Measurements from ENCODE around the gene TMC8. TPM values are rescaled to one million over a fixed set of nuclear protein-coding genes. Genes with fewer than 3 reads are reported as not detected.

Gene TMC8
- total RNA-seq, 4 donors from 2014 or later, result 1.3 to 5.3 (median 2.3) TPM

Other genes starting within 250 kb of the TMC8 start
- 10 to 100 TPM; 21.4 to 31.6 (median 29.0) TPM for gene TNRC6C, start 172.1 kb upstream of the TMC8 start, total RNA-seq
- gene TMC6, start 2.0 kb upstream of the TMC8 start, total RNA-seq, result 10 to 100 TPM; 14.4 to 21.4 (median 18.5) TPM
- not detected for gene C17orf99, start 15.6 kb downstream of the TMC8 start, total RNA-seq
- gene SYNGR2, start 37.8 kb downstream of the TMC8 start, total RNA-seq, result 100 to 1,000 TPM in 2 of 4 donors, 10 to 100 TPM in 2; 63.1 to 164 (median 124) TPM
- 10 to 100 TPM in 2 of 4 donors, 1 to 10 TPM in 2; 7.9 to 22.1 (median 14.5) TPM for gene TK1, start 56.3 kb downstream of the TMC8 start, total RNA-seq
- 10 to 100 TPM; 15.7 to 44.3 (median 25.4) TPM for gene AFMID, start 56.6 kb downstream of the TMC8 start, total RNA-seq
- 1 to 10 TPM in 1 of 4 donors, under 1 TPM in 2, not detected in 1; under 0.01 to 2.0 (median 0.13) TPM for gene BIRC5, start 83.5 kb downstream of the TMC8 start, total RNA-seq
- gene TMEM235, start 100.9 kb downstream of the TMC8 start, total RNA-seq, result not detected
- 1,000 to 10,000 TPM in 1 of 4 donors, 10 to 100 TPM in 3; 12.5 to 1,139 (median 39.3) TPM for gene SOCS3, start 229.3 kb downstream of the TMC8 start, total RNA-seq
- 10 to 100 TPM; 30.7 to 45.9 (median 35.6) TPM for gene PGS1, start 247.9 kb downstream of the TMC8 start, total RNA-seq

Measured in esophagus muscularis mucosa (tissue), 4 donors.